Activated T-cell treated with anti-CD3 and anti-CD28 coated beads, Interleukin-2, amount 50 U/mL, for 48 hours (primary cell): Measurements from ENCODE around the gene NOP58.
"Not testable (repeated sequence)": the region's sequence is repeated elsewhere in the genome, so short reads cannot be mapped to it uniquely, and the experiment has no call there.

Experiments used
- DNase-seq, 2 experiments: peaks; one replicate each; pipeline ENCODE4 v3.0.0-alpha.2; 2020

The NOP58 gene, protein sequence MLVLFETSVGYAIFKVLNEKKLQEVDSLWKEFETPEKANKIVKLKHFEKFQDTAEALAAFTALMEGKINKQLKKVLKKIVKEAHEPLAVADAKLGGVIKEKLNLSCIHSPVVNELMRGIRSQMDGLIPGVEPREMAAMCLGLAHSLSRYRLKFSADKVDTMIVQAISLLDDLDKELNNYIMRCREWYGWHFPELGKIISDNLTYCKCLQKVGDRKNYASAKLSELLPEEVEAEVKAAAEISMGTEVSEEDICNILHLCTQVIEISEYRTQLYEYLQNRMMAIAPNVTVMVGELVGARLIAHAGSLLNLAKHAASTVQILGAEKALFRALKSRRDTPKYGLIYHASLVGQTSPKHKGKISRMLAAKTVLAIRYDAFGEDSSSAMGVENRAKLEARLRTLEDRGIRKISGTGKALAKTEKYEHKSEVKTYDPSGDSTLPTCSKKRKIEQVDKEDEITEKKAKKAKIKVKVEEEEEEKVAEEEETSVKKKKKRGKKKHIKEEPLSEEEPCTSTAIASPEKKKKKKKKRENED

GRCh38 chr2:202265467-202266277 is at the start of gene NOP58:
Gene NOP58, plus strand, starts transcription at chr2:202265763. Its CDS starts 179 bp downstream, at chr2:202265942.
- DNase-seq, result peak; percentile 89 to 91

GRCh38 chr2:202221873-202222272 is 43.7 kb upstream of the NOP58 start:
- no peak for DNase-seq

DNA sequence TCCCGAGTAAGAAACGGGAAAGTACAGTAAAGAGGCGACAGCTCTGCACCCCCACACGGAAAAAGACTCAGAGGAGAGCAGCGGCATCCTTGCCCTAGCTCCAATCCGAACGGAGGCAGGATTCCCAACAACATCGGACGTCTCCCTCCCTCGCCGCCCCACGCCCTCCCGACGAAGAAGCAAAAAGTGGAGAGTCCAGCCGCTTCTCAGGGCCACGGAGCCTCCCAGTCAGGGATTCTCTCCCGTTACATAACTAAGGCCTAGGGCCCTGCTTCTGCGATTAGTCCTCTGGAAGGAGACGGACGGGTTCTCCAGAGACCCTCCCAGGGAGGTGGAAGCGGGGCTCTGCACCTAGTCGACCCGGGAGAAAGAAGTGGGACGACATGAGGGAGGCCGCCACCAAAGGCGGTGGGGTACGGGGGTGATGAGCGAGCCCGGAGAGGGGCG is 27.8 kb upstream of the NOP58 start:
- DNase-seq, result peak in 1 of 2 experiments; percentile 58

- peak; percentile 94 to 96 for DNase-seq
Measured at GRCh38 chr2:202238234-202239197, 27.0 kb upstream of the NOP58 start, which contains the start of gene SUMO1. Gene SUMO1, minus strand, starts transcription at chr2:202238597. Its CDS starts 146 bp downstream, at chr2:202238451.

DNA sequence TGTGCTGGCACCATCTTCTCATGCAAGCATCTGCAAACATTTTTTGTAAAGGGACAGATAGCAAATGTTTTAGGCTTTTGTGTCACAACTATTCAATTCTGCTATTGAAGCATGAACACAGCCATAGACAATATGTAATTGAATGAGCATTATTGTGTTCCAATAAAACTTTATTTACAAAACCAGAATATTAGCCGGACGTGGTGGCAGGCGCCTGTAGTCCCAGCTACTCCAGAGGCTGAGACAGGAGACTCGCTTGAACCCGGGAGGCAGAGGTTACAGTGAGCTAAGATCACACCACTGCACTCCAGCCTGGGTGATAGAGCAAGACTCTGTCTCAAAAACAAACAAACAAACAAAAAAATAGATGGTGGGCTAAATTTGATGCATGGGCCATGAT is 17.9 kb upstream of the NOP58 start:
- DNase-seq, result not testable (repeated sequence)

- DNase-seq, result no peak
Measured at GRCh38 chr2:202249521-202250253, 15.9 kb upstream of the NOP58 start.

DNA sequence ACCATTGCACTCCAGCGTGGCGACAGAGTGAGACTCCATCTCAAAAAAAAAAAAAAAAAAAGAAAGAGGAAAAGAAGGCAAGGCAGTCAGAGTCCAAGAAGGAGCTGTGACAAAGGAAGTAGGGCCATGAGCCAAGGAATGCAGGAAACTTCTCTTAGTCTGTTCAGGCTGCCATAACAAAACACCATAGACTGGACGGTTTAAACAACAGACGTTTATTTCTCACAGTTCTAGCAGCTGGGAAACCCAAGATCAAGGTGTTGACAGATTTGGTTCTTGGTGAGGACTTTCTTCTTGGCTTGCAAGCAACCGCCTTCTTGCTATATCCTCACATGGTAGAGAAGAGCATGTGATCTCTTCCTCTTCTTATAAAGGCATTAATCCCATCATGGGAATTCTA is 14.1 kb upstream of the NOP58 start:
- no peak for DNase-seq

- DNase-seq, result no peak
Measured at GRCh38 chr2:202261531-202261930, 4.0 kb upstream of the NOP58 start.

GRCh38 chr2:202267495-202267894 is 1.9 kb downstream of the NOP58 start:
- no peak for DNase-seq

GRCh38 chr2:202269585-202269984 is 4.0 kb downstream of the NOP58 start:
- no peak for DNase-seq

DNA sequence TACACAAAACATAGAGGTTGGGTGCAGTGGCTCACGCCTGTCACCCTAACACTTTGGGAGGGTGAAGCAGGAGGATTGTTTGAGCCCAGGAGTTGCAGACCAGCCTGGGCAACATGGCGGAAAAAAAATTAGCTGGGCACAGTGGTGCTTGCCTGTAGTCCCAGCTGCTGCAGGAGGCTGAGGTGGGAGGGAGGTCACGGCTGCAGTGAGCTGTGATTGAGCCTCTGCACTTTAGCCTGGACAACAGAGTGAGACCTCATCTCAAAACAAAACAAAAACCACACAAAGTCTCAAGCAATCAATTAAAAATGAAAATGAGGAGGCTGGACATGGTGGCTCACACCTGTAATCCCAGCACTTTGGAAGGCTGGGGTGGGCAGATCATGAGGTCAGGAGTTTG is 4.9 kb downstream of the NOP58 start:
- DNase-seq, result no peak

DNA sequence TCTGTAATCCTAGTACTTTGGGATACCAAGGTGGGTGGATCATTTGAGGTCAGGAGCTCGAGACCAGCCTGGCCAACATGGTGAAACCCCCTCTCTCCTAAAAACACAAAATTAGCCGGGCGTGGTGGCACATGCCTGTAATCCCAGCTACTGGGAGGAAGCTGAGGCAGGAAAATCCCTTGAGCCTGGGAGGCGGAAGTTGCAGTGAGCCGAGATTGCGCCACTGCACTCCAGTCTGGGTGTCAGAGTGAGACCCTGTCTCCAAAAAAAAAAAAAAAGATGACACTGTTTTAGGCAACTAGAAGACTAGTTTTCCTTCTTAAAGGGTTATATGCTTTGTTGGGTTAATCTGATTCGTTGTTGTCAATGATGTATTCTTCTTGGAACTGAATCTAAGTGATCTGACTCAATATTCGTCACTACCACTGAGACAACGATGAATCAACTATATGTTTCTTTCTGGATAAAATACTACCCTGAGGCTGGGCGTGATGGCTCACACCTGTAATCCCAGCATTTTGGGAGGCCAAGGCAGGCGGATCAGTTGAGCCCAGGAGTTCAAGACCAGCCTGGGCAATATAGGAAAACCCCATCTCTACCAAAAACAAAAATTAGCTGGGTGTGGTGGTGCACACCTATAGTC is 10.6 kb downstream of the NOP58 start:
- DNase-seq, result peak; percentile 58 to 64

GRCh38 chr2:202278036-202278760 is 12.6 kb downstream of the NOP58 start:
- DNase-seq, result no peak

GRCh38 chr2:202278944-202279343 is 13.4 kb downstream of the NOP58 start:
- DNase-seq, result no peak

- no peak for DNase-seq
Measured at GRCh38 chr2:202286595-202286994, 21.0 kb downstream of the NOP58 start.

DNA sequence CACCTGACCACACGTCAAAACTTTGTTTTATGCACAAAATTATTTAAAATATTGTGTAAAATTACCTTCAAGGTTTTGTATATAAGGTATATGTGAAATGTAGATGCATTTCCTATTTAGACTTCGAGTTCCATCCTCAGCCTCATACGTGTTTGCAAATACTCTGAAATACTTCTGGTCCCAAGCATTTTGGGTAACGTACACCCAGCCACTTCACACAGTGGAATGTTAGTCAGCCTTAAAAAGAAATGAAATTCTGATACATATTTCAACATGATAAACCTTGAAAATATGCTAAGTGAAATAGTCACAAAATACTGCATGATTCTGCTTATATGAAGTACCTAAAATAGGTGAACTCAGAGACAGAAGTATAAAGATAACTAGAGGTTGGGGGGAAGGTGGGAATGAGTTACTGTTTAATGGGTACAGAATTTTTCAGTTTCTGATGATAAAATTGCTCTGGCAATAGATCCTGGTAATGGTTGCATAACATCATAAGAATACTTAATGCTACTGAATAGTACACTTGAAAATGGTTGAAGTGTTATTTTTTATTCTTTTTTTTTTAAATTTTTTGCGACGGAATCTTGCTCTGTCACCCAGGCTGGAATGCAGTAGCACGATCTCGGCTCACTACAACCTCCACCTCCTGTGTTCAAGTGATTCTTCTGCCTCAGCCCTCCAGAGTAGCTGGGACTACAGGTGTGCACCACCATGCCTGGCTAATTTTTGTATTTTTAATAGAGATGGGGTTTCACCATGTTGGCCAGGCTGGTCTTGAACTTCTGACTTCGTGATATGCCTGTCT is 24.0 kb downstream of the NOP58 start:
- no peak for DNase-seq

DNA sequence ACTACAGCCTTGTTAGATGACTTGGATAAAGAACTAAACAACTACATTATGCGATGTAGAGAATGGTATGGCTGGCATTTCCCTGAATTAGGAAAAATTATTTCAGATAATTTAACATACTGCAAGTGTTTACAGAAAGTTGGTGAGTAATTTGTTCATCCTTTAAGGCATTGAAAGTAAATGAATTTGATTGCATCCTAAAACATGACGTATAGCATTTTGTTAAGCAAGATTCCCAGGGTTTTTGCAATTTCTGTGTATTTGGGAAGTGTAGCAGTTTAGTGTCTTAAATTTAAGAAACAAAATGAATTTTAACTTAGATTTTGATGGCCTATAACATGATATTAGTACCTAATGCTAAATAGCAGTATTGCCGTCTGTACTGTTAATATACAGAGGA is 24.8 kb downstream of the NOP58 start:
- no peak for DNase-seq

GRCh38 chr2:202290970-202291369 is 25.4 kb downstream of the NOP58 start:
- no peak for DNase-seq

DNA sequence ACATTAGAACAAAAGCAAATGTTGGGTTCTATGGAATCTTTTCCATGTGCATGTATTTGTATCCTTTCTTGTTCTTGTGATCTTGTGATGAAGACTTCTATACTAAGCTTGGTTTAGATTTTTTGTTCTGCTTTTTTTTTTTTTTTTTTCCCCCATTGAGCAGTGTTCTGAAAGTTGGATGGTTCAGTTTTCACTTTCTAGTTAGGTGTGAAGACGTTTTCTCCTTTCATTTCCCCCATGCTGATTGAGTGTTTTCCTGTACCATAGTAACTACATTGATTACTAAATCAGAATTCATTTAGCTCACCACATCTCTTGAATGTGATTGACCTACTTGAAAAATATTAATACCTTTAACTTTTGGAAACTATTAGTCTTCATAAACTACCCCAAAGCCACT is 34.1 kb downstream of the NOP58 start:
- DNase-seq, result no peak
